ENCODE results near the gene PRR23B.

- TF ChIP-seq EZH2 (IDR thresholded peaks at IDR 0.05) (no peak), POLR2AphosphoS5 (IDR thresholded peaks at IDR 0.05; ENCODE audit: borderline replicate concordance, low read depth, low read length) (no peak)
Measured at GRCh38 chr3:138985932-138986331, 34.8 kb downstream of the PRR23B start.

All from SK-N-MC (cell line).